BLaER1 treated with 17β-estradiol and CSF1 and Interleukin-3, amounts not matched to agents 10 nM and 100 nM (cell line): ENCODE measurements around the gene SPINT2.

Source experiments
- H3K27ac ChIP-seq, 11 experiments: shearing (Covaris generic); formaldehyde crosslinking; 2 replicates each; pipeline ENCODE4 v1.8.1; 2022
- H3K27me3 ChIP-seq, 11 experiments: shearing (Covaris generic); formaldehyde crosslinking; 2 replicates each; pipeline ENCODE4 v1.8.1; 2022
- H3K36me3 ChIP-seq, 11 experiments: shearing (Covaris generic); formaldehyde crosslinking; 2 replicates each; pipeline ENCODE4 v1.8.1; 2022
- H3K4me1 ChIP-seq, 10 experiments: shearing (Covaris generic); formaldehyde crosslinking; 2 replicates each; pipeline ENCODE4 v1.8.1; 2022
- H3K4me2 ChIP-seq, 11 experiments: shearing (Covaris generic); formaldehyde crosslinking; 2 replicates each; pipeline ENCODE4 v1.8.1; 2022
- H3K4me3 ChIP-seq, 10 experiments: shearing (Covaris generic); formaldehyde crosslinking; 2 replicates each; pipeline ENCODE4 v1.8.1; 2022
- H3K9ac ChIP-seq, 11 experiments: shearing (Covaris generic); formaldehyde crosslinking; 2 replicates each; pipeline ENCODE4 v1.8.1; 2022
- H3K9me3 ChIP-seq, 11 experiments: shearing (Covaris generic); formaldehyde crosslinking; replicated peaks in 1 of 11; 2 replicates each; pipeline ENCODE4 v1.8.1; 2022
- H4K20me1 ChIP-seq, 11 experiments: shearing (Covaris generic); formaldehyde crosslinking; 2 replicates each; pipeline ENCODE4 v1.8.1; 2022
- Cebpa-rat ChIP-seq, 11 experiments: shearing (Covaris generic); IDR thresholded peaks; 2 replicates each; pipeline ENCODE4 v1.8.1; 2022

Gene SPINT2

DNA sequence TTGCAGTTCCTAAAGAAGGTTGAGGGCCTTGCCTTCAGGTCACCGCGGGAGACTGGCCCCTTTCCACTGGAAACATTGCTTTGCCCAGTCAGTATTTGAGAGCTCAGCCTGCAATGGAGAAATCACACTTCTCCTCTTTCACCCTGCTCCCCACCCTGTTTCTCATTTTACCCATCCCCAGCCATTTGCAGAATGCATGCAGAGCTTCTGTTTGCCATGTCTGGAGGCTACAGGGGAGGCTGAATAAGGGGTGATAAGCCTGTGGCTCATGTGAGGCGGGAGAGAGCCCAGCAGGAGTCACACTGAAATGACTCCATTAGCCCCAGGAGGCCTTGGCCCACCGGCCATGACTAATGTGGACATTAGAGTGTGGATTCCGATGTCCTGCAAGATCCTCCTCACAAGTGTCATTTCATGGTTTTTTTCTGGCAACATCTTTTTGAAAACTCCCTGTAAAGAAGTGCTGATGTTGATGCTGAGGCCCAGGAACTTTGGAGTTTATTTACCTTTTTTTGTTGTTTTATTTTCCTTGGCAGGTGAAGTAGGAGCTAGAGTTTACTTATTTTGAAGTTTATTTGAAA lies 6.3 kb downstream of the SPINT2 start:
- Histone ChIP-seq H3K27ac (no peak overlapping the region), H3K4me1 (peaks cover 43 to 81% (median 68%) of the 10 kb centered on the region in 10 experiments)

DNA sequence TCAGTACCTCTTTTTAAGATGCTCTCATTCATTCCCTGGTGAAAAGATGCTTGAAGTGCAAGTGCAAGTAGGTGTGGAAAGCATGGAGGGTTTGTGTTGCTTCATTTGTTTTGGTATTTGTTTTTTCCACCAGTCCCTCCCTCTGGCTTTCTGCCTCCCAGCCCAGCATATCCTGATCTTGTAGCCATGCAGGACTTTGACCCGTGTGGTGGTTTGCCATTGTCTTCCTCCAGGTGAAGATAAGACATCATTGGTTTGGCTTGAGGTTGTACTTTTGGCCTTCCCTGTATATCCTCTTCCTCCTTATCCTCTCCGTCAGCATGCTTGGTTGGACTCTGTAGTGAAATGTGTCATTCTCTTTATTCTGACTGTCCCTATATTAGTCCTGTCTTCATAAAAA lies 9.1 kb downstream of the SPINT2 start:
- Histone ChIP-seq H3K9me3 (no peaks in the 10 kb centered on the region), H3K9ac (no peak overlapping the region), H4K20me1 (peaks cover 0 to 96% (median 8%) of the 10 kb centered on the region in 11 experiments; a peak in 9 of 22 replicates), H3K4me1 (peaks cover 16 to 58% (median 41%) of the 10 kb centered on the region in 10 experiments), H3K4me3 (no peak overlapping the region), H3K27ac (no peak overlapping the region), H3K36me3 (peaks cover 0 to 17% (median 0%) of the 10 kb centered on the region in 11 experiments; a peak in 8 of 22 replicates), H3K27me3 (no peaks in the 10 kb centered on the region), H3K4me2 (no peak overlapping the region)
- TF ChIP-seq Cebpa-rat (IDR thresholded peaks at IDR 0.05): no peak

More for the DNA sequence above, 6.3 kb downstream of the SPINT2 start:
- Histone ChIP-seq H3K9me3 (no peaks in the 10 kb centered on the region), H4K20me1 (peaks cover 0 to 86% (median 6%) of the 10 kb centered on the region in 11 experiments; a peak in 10 of 22 replicates), H3K4me2 (0 out of 22 replicates have a peak overlapping the region, but pooled peaks of 1 of the 11 experiments have one; percentile 11), H3K27me3 (no peaks in the 10 kb centered on the region), H3K9ac (no peak overlapping the region; a peak in 1 of 22 replicates), H3K36me3 (peaks cover 0 to 16% (median 0%) of the 10 kb centered on the region in 11 experiments; a peak in 8 of 22 replicates), H3K4me3 (no peak overlapping the region)
- TF ChIP-seq Cebpa-rat (IDR thresholded peaks at IDR 0.05): no peak

DNA sequence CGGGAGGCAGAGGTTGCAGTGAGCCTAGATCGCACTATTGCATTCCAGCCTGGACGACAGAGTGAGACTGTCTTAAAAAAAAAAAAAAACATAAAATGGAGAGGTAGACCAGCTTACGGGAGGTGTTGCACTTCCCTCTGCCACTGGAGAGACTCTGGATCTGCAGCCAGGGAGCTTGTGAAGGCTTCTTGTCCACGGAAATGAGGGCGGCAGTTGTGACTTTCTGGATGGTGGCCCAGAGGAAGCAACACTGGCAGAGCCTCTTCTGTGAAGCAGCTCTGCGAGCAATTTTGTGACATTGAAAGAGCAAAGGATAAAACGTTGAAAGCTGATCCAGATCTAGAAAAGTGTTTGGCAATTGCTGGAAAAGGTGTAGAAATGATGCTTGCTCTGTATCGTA lies 10.4 kb downstream of the SPINT2 start:
- peak overlapping the region in 2 of 11 experiments; percentile 7 to 41; a peak in 1 of 22 replicates for H3K9ac ChIP-seq
- no peak overlapping the region for H3K27ac ChIP-seq
- H3K4me3 ChIP-seq: no peak overlapping the region; a peak in 1 of 20 replicates
- peaks cover 0 to 94% (median 9%) of the 10 kb centered on the region in 11 experiments; a peak in 9 of 22 replicates for H4K20me1 ChIP-seq
- H3K36me3 ChIP-seq: peaks cover 0 to 17% (median 0%) of the 10 kb centered on the region in 11 experiments; a peak in 8 of 22 replicates
- H3K9me3 ChIP-seq: no peaks in the 10 kb centered on the region
- peak overlapping the region; percentile 24 to 56 (median 35); a peak in 17 of 22 replicates for H3K4me2 ChIP-seq
- no peak for TF ChIP-seq Cebpa-rat (IDR thresholded peaks at IDR 0.05)
- peaks cover 17 to 64% (median 38%) of the 10 kb centered on the region in 10 experiments for H3K4me1 ChIP-seq
- H3K27me3 ChIP-seq: no peaks in the 10 kb centered on the region

DNA sequence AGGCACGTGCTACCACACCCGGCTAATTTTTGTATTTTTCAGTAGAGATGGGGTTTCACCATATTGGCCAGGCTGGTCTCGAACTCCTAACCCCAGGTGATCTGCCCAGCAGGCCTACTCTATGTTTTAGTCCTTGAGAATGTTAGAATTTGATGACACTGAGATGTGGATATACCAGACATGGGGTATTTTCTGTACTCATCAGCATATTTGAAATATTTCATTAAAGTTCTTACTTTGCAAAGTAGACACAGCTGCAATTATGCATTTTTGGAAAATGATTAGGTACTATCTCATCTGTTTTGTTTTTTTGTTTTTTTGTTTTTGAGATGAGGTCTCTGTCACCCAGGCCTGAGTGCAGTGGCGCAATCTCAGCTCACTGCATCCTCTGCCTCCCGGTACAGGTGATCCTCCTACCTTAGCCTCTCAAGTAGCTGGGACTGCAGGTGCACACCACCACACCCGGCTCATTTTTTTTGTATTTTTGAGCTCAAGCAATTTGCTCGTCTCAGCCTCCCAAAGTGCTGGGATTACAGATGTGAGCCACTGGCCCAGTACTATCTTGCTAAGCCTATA lies 12.7 kb downstream of the SPINT2 start:
- Histone ChIP-seq H3K27ac (no peak overlapping the region), H3K36me3 (peaks cover 0 to 12% (median 5%) of the 10 kb centered on the region in 11 experiments; a peak in 5 of 22 replicates), H3K4me1 (peaks cover 24 to 67% (median 45%) of the 10 kb centered on the region in 10 experiments), H3K27me3 (no peaks in the 10 kb centered on the region), H3K9me3 (no peaks in the 10 kb centered on the region), H3K4me2 (no peak overlapping the region), H3K4me3 (no peak overlapping the region), H3K9ac (no peak overlapping the region; a peak in 1 of 22 replicates), H4K20me1 (peaks cover 0 to 90% (median 9%) of the 10 kb centered on the region in 11 experiments; a peak in 10 of 22 replicates)
- TF ChIP-seq Cebpa-rat (IDR thresholded peaks at IDR 0.05): no peak

DNA sequence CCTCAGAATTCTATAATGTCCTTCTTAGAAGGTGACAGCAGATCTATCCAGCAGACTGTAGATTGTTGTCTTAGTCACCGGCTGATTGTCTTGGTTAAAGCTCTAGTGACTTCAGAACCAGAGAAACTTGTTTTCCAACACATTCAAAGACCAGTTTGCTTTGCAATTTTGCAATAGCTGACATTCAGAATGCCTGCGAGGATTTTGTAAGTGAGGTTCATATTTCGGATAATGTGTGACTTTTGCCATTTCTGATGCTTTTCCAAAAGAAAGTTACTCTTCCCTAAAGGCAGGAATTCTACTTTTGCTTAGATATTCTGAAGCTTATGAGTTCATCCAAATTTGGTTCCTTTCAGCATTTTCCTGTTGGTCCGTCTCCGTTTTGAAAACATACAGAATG lies 13.2 kb downstream of the SPINT2 start:
- Histone ChIP-seq H3K27ac (no peak overlapping the region), H4K20me1 (peaks cover 0 to 90% (median 9%) of the 10 kb centered on the region in 11 experiments; a peak in 10 of 22 replicates), H3K4me1 (peaks cover 29 to 69% (median 49%) of the 10 kb centered on the region in 10 experiments), H3K27me3 (no peaks in the 10 kb centered on the region), H3K9me3 (no peaks in the 10 kb centered on the region), H3K4me2 (no peak overlapping the region), H3K36me3 (peaks cover 0 to 12% (median 5%) of the 10 kb centered on the region in 11 experiments; a peak in 5 of 22 replicates), H3K4me3 (no peak overlapping the region), H3K9ac (no peak overlapping the region; a peak in 1 of 22 replicates)
- no peak for TF ChIP-seq Cebpa-rat (IDR thresholded peaks at IDR 0.05)

DNA sequence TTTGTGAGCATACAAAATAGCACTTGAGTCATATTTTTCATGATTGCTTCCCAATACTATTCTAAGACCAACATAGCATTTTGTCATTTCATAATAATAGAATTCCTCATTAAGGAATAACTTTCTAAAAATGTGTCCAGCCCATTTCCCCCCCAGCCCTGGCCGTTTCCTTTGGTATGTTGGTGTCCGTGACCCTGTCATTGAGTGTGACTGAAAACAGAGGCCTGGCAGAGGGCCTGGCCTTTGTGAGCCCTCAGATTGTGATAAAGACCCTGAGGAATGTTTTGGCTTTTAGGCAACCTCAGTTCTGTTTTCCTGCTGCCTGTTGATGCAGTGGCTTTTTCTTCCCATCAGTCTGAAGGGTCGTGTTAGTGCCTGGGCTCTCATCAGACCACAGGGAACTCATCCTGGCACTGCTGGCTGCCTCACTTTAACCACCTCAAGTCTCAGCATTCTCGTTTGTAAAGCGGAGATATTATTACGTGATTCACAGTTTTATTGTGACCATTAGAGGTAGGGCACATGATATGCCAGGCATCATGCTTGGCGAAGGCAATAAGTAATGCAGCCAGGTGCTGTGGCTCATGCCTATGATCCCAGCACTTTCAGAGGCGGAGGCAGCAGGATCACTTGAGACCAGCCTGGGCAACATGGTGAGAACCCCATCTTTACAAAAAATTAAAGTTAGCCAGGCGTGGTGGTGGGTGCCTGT lies 13.8 kb downstream of the SPINT2 start:
- H3K9ac ChIP-seq: no peak overlapping the region
- peaks cover 35 to 72% (median 52%) of the 10 kb centered on the region in 10 experiments for H3K4me1 ChIP-seq
- no peak overlapping the region for H3K4me2 ChIP-seq
- H3K4me3 ChIP-seq: no peak overlapping the region
- peaks cover 0 to 85% (median 11%) of the 10 kb centered on the region in 11 experiments; a peak in 10 of 22 replicates for H4K20me1 ChIP-seq
- H3K27me3 ChIP-seq: no peaks in the 10 kb centered on the region
- no peak for TF ChIP-seq Cebpa-rat (IDR thresholded peaks at IDR 0.05)
- H3K9me3 ChIP-seq: no peaks in the 10 kb centered on the region
- no peak overlapping the region for H3K27ac ChIP-seq
- peaks cover 0 to 12% (median 5%) of the 10 kb centered on the region in 11 experiments; a peak in 5 of 22 replicates for H3K36me3 ChIP-seq

DNA sequence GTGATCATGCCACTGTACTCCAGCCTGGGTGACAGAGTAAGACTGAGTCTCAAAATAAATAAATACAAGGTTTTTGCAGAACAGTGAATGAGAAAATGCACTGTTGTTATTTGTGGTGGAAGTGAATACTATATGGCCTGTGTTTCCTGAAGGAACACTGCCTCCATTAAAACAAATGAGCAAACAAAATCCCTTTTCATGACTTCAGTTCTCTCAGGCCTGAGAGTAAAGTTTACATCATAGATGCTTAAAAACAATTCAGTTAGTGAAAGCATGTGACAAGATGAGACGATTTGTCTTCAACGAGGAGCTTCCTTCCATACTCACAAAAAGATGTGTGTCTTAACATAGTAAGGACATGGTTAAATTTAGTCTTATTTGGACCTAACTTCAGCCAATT lies 14.4 kb downstream of the SPINT2 start:
- no peaks in the 10 kb centered on the region for H3K27me3 ChIP-seq
- H3K9me3 ChIP-seq: no peaks in the 10 kb centered on the region
- H3K4me3 ChIP-seq: no peak overlapping the region
- no peak overlapping the region for H3K27ac ChIP-seq
- H3K4me2 ChIP-seq: no peak overlapping the region
- peaks cover 0 to 79% (median 13%) of the 10 kb centered on the region in 11 experiments; a peak in 10 of 22 replicates for H4K20me1 ChIP-seq
- H3K4me1 ChIP-seq: peaks cover 40 to 71% (median 54%) of the 10 kb centered on the region in 10 experiments
- TF ChIP-seq Cebpa-rat (IDR thresholded peaks at IDR 0.05): no peak
- peaks cover 0 to 12% (median 6%) of the 10 kb centered on the region in 11 experiments; a peak in 4 of 22 replicates for H3K36me3 ChIP-seq
- H3K9ac ChIP-seq: no peak overlapping the region

DNA sequence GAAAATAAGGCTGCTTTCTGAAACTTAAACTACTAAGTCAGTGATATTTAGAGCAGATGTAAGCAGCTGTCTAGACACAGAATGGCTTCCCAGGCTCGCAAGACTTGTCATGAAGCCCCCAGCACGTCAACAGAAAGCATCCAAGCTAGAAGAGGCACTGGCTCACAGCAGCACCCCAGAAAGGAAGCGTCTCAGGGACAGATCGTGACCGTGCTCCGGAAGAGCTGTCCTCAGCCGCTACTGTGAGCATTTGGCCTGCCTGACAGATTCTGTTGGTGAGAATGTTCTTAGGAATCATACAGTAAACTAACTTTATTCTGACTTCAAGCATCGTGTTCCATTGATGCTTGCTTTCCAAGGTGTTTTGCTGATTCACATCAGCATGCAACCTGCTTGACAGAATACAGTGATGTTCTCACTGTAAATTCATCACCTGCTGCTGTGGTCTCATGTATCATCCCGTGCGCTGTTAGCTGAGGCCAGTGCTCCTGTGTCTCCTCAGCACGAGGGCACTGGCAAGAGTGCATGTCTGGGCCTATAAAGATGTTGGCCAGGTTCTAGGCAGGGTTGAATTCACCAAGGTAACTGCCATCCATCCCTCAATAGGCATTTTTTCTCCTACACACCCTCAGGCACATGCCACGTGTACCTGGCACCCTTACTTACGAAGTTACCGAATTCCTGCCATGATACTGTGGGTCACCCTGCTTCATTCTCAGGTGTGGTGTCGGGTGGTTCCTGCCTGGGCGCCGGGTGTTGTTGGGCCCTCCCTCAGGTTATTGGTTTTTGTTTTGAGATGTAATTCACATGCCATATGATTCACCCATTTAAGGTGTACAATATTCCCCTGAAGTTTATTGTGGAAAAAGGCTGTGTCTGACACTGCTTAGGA lies 15.9 kb downstream of the SPINT2 start:
- H3K9me3 ChIP-seq: no peaks in the 10 kb centered on the region
- peaks cover 44 to 71% (median 54%) of the 10 kb centered on the region in 10 experiments for H3K4me1 ChIP-seq
- H3K9ac ChIP-seq: peak overlapping the region in 3 of 11 experiments; percentile 4 to 24 (median 16); a peak in 1 of 22 replicates
- H4K20me1 ChIP-seq: peaks cover 0 to 64% (median 13%) of the 10 kb centered on the region in 11 experiments; a peak in 10 of 22 replicates
- H3K27ac ChIP-seq: peak overlapping the region in 1 of 11 experiments; percentile 3; a peak in 1 of 22 replicates
- H3K4me3 ChIP-seq: no peak overlapping the region
- peak overlapping the region in 9 of 11 experiments; percentile 16 to 42 (median 28); a peak in 14 of 22 replicates for H3K4me2 ChIP-seq
- no peaks in the 10 kb centered on the region for H3K27me3 ChIP-seq
- peaks cover 0 to 15% (median 2%) of the 10 kb centered on the region in 11 experiments; a peak in 3 of 22 replicates for H3K36me3 ChIP-seq
- TF ChIP-seq Cebpa-rat (IDR thresholded peaks at IDR 0.05): no peak
